GM12874 (cell line): ENCODE measurements around the gene ZC3H6.

Source experiments
- TF ChIP-seq, protein P1 (sequence below): IDR thresholded peaks from 2 replicates; pipeline ENCODE4 v1.5.1; 2011; ENCODE audit warnings: low read depth, mild to moderate bottlenecking, control low read depth, low read length, moderate library complexity; ENCODE audit not compliant: insufficient read depth

Gene ZC3H6

DNA sequence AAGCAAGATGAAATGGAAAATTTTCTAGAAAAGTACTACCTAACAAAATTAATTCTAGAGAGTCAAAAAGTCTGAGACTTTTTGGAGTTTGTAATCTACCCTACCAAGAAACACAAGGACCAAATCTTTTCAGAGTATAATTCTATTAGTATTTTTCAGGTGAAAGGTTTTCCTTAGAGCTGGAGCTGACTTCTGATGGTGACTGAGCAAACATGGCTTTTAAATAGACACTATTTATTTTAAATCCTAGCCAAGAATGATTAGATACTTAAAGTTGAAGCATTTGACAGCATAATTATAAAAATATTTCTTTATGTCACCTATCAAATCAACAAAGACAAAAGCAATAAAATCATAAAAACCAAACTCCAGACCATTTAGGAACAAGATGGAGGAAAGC is 26.6 kb downstream of the ZC3H6 start:
- TF ChIP-seq, protein P1, sequence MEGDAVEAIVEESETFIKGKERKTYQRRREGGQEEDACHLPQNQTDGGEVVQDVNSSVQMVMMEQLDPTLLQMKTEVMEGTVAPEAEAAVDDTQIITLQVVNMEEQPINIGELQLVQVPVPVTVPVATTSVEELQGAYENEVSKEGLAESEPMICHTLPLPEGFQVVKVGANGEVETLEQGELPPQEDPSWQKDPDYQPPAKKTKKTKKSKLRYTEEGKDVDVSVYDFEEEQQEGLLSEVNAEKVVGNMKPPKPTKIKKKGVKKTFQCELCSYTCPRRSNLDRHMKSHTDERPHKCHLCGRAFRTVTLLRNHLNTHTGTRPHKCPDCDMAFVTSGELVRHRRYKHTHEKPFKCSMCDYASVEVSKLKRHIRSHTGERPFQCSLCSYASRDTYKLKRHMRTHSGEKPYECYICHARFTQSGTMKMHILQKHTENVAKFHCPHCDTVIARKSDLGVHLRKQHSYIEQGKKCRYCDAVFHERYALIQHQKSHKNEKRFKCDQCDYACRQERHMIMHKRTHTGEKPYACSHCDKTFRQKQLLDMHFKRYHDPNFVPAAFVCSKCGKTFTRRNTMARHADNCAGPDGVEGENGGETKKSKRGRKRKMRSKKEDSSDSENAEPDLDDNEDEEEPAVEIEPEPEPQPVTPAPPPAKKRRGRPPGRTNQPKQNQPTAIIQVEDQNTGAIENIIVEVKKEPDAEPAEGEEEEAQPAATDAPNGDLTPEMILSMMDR: no peak

DNA sequence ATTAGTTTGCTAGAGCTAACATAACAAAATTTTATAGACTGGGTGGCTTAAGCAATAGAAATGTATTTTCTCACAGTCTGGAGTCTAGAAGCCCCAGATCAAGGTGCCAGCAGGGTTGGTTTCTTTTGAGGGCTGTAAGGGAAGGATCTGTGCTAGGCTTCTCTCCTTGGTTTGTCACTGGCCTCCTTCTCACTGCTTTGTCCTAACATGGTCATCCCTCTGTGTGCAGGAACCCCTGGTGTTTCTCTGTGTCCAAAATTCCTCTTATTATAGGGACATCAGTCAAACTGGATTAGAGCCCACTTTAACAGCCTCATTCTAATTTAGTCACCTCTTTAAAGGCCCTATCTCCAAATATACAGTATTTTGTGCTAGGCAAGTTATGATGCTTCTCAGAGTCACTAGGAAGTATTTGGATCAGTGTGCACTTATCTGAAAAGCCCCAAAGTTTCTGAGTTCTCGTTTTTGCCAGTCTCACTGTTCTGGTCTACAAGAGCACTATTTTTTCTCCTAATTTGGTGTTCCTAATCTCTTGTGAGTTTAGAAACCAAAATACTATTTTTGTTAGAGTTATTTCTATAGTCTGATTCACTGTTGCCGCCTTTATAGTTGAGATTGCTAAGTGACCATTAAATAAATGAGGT is 29.0 kb downstream of the ZC3H6 start:
- TF ChIP-seq, protein P1: no peak

DNA sequence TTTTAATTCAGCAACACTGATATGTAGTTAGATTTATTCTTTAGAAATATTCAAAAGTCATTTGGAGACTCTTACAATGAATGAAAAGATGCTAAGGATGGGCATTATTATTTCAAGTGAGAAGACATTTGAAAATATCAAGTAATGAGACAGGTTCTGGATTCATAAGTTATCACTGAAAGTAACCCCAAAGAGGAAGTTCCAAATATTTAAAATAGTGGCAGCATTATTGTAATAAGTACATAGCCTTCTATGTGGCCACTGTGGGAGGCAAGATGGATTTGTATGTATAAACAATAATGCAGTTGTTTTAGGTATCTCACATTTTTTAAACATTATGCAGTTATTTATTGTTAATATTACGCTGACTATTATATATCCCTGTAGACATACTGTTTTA is 29.7 kb downstream of the ZC3H6 start:
- TF ChIP-seq, protein P1: no peak

DNA sequence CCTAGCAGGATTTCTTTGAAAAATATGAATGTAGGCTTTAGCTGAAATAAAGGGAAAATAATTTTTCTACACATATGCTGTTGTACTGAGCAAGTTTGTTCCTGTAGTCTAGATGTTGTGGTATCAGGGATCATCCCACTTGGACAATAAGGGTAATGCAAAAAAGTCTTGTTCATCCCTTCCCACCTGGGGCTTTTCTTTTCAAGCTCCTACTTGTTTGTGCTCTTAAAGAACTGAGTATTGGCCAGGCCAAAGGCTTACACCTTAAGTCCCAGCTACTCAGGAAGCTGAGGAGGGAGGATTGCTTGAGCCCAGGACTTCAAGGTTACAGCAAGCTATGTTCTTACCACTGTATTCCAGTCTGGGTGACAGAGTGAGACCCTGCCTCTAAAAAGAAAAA is 35.5 kb downstream of the ZC3H6 start:
- TF ChIP-seq, protein P1: no peak

DNA sequence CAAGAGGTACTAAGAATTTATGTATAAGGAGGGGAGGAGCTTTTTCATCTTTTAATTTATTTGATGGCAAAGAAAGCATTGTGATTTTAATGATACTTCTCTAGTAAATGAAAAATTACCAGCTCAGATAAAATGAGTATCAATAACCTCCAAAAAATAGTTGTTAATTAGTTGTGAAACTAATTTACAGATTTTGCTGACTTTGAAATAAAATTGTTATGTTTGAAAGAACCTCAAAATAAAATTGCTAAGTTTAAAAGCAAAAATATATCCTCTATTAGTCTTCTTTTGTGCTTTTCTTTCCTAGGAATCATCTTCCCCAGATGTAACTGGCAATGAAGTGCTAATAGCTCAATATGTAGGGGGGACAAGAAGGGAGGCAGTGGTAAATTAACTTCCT is 36.5 kb downstream of the ZC3H6 start:
- TF ChIP-seq, protein P1: no peak

DNA sequence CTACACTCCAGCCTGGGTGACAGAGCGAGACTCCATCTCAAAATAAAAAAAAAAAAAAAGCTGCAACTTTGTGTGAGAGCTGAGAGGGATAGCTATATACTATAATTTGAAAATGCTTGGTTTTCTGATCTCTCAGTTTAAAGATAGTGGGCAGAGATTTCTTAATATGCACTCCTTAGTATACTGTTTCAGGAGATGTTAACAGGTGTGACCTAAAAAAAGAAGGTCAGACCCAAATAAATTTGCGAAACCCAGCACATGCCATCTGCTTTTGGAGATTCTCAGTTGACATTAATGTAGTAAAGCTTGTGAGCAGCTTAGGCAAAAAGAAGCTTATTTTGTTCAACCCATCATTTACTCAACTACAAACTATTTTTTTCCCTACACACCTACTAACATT is 37.4 kb downstream of the ZC3H6 start:
- TF ChIP-seq, protein P1: no peak

DNA sequence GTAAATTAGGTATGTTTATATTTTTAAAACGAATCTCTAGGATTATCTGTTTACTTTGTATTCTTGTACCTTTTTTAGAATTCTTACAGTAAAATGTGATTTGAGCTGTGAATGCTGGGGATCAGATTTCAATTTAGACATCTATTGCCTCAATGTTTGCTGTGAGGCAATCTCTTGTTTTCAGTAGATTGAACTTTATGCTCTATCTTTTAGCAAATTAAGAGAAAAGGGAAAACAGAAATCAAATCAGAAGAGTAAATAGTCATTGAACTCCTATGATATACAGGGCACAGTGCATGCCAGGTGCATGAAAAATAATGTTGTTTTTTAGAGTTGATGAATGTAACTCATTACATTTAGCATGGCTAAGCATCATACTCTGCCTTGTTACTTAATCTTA is 39.5 kb downstream of the ZC3H6 start:
- TF ChIP-seq, protein P1: no peak
